Stimulated activated naive CD8-positive, alpha-beta T cell treated with anti-CD3 and anti-CD28 coated beads, Interleukin-15, Interleukin-2, amounts not matched to agents 100 ng/mL and 50 ng/mL, for 24 hours (primary cell): Measurements from ENCODE around the gene DHRS3.
"Not testable (repeated sequence)": the region's sequence is repeated elsewhere in the genome, so short reads cannot be mapped to it uniquely, and the experiment has no call there.

Experiments
- H3K27ac Mint-ChIP-seq: one replicate; pipeline ENCODE4 v1.8.0; 2021; ENCODE audit warnings: mild to moderate bottlenecking, mixed read lengths
- H3K27me3 Mint-ChIP-seq: one replicate; pipeline ENCODE4 v1.8.0; 2021; ENCODE audit warnings: mixed read lengths
- H3K36me3 Mint-ChIP-seq: one replicate; pipeline ENCODE4 v1.8.0; 2021; ENCODE audit warnings: low read depth, mixed read lengths
- H3K4me1 Mint-ChIP-seq: one replicate; pipeline ENCODE4 v1.8.0; 2021; ENCODE audit warnings: low read depth, mixed read lengths
- H3K4me3 Mint-ChIP-seq: one replicate; pipeline ENCODE4 v1.8.0; 2021; ENCODE audit warnings: mild to moderate bottlenecking, mixed read lengths
- H3K9me3 Mint-ChIP-seq: one replicate; pipeline ENCODE4 v1.8.0; 2021; ENCODE audit warnings: mixed read lengths

The DHRS3 gene

GRCh38 chr1:12568009-12568767 is 49.8 kb downstream of the DHRS3 start:
- no peak overlapping the region for H3K4me3 Mint-ChIP-seq
- H3K27ac Mint-ChIP-seq, result peak overlapping the region; percentile 45
- peaks cover 65% of the 10 kb centered on the region for H3K36me3 Mint-ChIP-seq
- peaks cover 8% of the 10 kb centered on the region for H3K4me1 Mint-ChIP-seq
- H3K27me3 Mint-ChIP-seq, result no peaks in the 10 kb centered on the region
- peaks cover 12% of the 10 kb centered on the region for H3K9me3 Mint-ChIP-seq

DNA sequence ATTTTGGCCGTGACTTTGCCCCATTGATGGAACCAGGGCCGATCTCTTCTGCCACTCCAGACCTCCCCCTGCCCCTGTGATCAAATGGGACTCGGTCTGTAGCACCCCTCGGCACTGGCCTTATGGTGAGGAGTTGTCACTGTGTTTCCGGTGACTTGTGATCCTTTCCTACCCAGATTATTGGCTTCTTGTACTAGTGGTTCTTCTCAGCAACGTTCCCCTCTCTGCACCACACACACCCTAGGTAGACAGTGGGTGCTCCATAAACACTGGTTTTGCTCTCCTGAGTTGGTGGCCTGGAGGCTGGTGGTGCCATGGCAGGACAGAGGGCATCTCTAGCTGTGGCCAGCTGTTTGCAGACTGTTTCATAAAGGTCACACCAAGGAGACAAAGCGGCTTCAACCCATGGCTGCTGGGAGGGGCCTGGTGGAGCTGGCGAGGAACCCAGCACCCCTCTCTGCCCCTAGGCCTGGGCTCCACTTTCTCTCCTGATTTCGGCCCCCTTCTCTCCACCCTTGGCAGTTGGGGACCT is 50.7 kb downstream of the DHRS3 start:
- H3K36me3 Mint-ChIP-seq, result peaks cover 66% of the 10 kb centered on the region

DNA sequence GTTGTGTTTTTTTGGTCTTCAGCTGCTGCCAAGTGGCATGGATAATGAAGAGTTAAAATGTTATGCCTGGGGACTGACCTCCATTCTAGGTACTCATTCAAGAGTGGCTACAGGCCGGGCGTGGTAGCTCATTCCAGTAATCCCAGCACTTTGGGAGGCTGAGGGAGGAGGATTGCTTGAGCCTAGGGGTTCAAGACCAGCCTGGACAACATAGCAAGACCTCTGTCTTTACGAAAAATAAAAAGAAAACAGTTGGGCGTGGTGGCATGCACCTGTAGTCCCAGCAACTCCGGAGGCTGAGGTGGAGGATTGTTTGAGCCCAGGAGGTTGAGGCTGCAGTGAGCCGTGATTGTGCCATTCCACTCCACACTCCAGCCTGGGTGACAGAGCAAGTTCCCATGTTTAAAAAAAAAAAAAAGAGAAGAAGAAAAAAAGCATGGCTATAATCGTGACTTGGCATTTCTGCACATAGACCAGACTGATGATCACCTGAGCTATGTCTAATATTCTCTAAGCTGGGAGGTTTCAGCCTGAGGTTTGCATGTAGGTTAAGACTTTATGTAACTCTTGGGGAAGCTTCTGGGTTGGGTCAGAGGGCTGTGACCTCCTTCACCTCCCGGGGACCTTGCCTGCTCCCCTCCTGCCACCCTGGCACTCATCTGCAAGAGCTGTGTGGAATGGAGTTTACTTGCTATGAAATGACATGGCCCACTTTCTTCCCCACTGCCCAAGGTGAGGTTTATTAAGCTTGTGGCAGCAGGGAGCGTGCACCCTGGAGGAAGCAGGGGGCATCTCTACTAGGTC is 51.3 kb downstream of the DHRS3 start:
- Mint-ChIP-seq H3K27me3 (no peaks in the 10 kb centered on the region), H3K4me1 (no peaks in the 10 kb centered on the region), H3K4me3 (no peak overlapping the region), H3K9me3 (peaks cover 22% of the 10 kb centered on the region), H3K27ac (no peak overlapping the region), H3K36me3 (peaks cover 63% of the 10 kb centered on the region)

More for the DNA sequence above, 50.7 kb downstream of the DHRS3 start:
- peaks cover 1% of the 10 kb centered on the region for H3K4me1 Mint-ChIP-seq
- no peak overlapping the region for H3K4me3 Mint-ChIP-seq
- peak overlapping the region; percentile 45 for H3K27ac Mint-ChIP-seq
- H3K27me3 Mint-ChIP-seq, result no peaks in the 10 kb centered on the region
- peaks cover 19% of the 10 kb centered on the region for H3K9me3 Mint-ChIP-seq

- Mint-ChIP-seq H3K4me3 (no peak overlapping the region), H3K27ac (no peak overlapping the region), H3K36me3 (peaks cover 56% of the 10 kb centered on the region), H3K4me1 (no peaks in the 10 kb centered on the region), H3K27me3 (no peaks in the 10 kb centered on the region), H3K9me3 (peaks cover 22% of the 10 kb centered on the region)
Observed at GRCh38 chr1:12565966-12566352, 52.1 kb downstream of the DHRS3 start.

DNA sequence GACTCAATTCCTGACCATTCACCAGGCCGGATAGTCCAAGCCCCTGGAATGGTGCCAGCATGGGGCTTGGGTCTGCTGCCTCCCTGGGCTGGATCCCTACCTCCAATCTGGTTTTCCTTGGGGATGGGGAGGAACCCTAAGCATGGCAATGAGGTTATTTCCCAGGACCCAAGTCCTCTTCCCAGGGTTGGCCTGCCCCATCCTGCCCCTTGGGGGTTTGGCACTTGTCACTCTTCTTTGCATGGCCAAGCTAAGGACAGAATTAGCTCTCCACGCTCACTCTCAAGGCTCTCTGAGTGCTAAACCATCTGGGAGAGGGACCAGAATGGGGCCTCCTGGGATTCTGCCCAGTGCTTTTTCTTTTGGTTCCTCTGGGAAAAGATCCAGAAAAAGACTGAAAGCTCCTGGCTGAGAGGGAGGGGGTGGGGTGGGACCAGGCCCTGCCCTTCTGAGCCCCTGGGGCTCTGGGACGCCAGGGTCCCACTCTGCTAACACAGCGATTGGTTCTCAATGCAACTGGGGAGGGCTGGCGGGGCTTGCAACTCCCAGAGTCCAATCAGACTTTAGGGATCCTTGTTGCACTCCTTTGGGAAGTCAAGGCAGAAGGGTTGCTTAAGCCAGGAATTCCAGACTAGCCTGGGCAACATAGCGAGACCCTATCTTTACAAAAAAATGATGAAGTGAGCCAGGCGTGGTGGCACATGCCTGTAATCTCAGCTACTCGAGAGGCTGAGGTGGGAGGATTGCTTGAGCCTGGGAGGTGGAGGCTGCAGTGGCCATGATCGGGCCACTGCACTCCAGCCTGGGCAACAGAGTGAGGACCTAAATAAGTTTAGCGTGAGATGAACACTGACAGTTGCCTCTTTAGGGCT is 52.7 kb downstream of the DHRS3 start:
- Mint-ChIP-seq H3K36me3 (peaks cover 52% of the 10 kb centered on the region), H3K27ac (no peak overlapping the region), H3K4me1 (no peaks in the 10 kb centered on the region), H3K9me3 (peaks cover 22% of the 10 kb centered on the region), H3K27me3 (no peaks in the 10 kb centered on the region), H3K4me3 (no peak overlapping the region)

DNA sequence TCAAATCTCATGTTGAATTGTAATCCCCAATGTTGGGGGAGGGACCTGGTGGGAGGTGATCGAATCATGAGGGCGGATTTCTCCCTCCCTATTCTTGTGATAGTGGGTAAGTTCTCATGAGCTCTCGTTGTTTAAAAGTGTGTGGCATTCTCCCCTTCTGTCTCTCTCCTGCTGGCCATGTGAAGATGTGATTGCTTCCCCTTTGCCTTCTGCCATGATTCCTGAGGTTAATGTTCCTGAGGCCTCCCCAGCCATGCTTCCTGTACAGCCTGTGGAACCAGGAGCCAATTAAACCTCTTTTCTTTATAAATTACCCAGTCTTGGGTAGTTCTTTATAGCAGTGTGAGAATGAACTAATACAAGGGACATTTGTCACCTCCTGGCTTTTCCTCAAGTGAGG is 53.8 kb downstream of the DHRS3 start:
- Mint-ChIP-seq H3K36me3 (peaks cover 46% of the 10 kb centered on the region), H3K9me3 (peaks cover 22% of the 10 kb centered on the region)
- H3K27me3 Mint-ChIP-seq, H3K4me3 Mint-ChIP-seq, H3K4me1 Mint-ChIP-seq, H3K27ac Mint-ChIP-seq: not testable (repeated sequence)

DNA sequence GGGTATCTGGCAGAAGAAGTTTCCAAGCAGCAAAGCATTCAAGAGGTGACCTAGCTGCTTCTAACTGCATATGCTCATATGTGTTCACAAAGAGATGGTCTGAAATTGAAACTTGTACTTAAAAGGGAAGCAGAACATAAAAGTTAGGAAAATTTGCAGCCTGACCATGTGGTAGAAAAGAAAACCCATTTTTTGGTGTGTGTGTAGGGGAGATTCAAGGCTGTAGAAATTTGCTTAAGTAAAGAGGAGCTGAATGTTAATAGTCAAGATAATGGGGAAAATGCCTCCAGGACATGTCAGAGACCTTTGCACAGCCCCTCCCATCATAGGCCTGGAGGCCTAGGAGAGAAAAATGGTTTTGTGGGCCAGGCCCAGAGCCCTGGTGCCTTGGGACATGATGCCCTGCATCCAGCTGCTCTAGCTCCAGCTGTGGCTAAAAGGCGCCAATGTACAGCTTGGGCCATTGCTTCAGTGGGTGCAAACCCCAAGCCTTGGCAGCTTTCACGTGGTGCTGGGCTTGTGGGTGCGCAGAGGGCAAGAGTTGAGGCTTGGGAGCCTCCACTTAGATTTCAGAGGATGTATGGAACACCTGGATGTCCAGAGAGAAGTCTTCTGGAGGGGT is 54.9 kb downstream of the DHRS3 start:
- Mint-ChIP-seq H3K27me3 (no peaks in the 10 kb centered on the region), H3K9me3 (peaks cover 22% of the 10 kb centered on the region), H3K27ac (no peak overlapping the region), H3K36me3 (peaks cover 42% of the 10 kb centered on the region), H3K4me3 (no peak overlapping the region), H3K4me1 (no peaks in the 10 kb centered on the region)

DNA sequence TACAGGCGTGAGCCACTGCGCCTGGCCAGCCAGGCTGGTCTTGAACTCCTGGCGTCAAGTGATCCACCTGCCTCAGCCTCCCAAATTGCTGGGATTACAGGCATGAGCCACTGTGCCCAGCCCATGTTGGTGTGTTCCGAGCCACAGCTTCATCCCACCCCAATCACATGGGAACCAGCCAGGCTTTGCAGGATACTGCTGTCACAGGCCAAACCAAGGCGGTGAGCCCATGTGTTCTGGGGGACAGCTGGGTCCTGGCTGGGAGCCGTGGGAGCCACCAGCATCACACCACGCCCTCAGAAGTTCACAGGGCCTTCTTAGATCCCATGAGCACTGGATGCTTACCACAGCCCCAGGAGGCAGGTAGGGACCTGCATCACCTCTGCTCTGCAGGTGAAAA is 56.9 kb downstream of the DHRS3 start:
- peaks cover 25% of the 10 kb centered on the region for H3K36me3 Mint-ChIP-seq
- H3K27me3 Mint-ChIP-seq, result no peaks in the 10 kb centered on the region
- H3K4me1 Mint-ChIP-seq, result no peaks in the 10 kb centered on the region
- no peak overlapping the region for H3K27ac Mint-ChIP-seq
- no peak overlapping the region for H3K4me3 Mint-ChIP-seq
- peaks cover 22% of the 10 kb centered on the region for H3K9me3 Mint-ChIP-seq

GRCh38 chr1:12556957-12557935 is 60.8 kb downstream of the DHRS3 start:
- H3K36me3 Mint-ChIP-seq, result peaks cover under 1% of the 10 kb centered on the region
- no peak overlapping the region for H3K4me3 Mint-ChIP-seq
- H3K27me3 Mint-ChIP-seq, result no peaks in the 10 kb centered on the region
- peaks cover 1% of the 10 kb centered on the region for H3K9me3 Mint-ChIP-seq
- no peak overlapping the region for H3K27ac Mint-ChIP-seq
- H3K4me1 Mint-ChIP-seq, result no peaks in the 10 kb centered on the region

GRCh38 chr1:12556368-12556930 is 61.6 kb downstream of the DHRS3 start:
- Mint-ChIP-seq H3K27ac (no peak overlapping the region), H3K36me3 (no peaks in the 10 kb centered on the region), H3K4me3 (no peak overlapping the region), H3K9me3 (no peaks in the 10 kb centered on the region), H3K27me3 (no peaks in the 10 kb centered on the region), H3K4me1 (no peaks in the 10 kb centered on the region)

DNA sequence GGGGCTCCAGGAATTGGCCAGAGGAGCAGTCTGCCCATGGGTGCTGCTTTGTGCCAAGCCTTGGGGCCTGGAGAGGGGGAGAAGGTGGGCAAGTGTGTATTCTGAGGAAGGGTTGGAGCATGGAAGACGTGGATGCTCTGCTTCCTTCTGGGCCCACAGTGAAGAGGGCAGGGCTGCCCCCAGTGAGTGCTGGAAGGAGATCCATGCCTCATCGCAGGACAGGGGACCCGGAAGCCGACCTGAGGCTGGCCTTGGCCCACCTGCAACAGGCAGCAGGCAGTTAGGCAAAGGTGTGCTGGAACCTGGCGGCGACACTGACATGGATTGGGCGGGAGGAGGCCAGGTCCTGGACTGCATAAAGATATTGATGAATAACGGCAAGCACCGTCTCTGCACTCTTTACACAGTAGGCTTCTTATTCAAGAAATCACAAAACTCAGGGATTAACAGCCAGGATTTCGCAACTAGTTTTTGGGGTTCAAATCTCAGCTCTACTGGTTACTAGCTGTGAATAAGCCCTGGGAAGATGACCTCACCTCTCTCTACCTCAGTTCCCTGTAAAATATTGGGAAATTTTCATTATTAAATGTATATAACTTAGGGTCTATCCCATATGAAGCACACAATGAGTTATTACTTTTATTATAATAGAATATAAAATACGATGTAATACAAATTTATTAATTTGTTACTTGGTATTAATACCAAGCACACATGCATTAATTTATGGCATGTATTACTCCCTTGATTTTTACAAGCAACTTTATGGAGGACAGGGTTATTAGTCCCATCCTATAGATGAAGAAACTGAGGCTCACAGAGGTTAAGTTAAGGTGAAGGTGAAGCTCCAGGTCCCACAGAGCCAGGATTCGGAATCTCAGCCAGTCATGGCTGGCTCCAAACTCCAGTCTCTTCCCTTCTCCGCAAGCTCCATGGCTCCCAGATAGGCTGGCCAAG is 62.3 kb downstream of the DHRS3 start:
- Mint-ChIP-seq H3K4me3 (no peak overlapping the region), H3K4me1 (no peaks in the 10 kb centered on the region), H3K27ac (no peak overlapping the region), H3K27me3 (no peaks in the 10 kb centered on the region), H3K9me3 (no peaks in the 10 kb centered on the region), H3K36me3 (no peaks in the 10 kb centered on the region)

- Mint-ChIP-seq H3K4me3 (no peak overlapping the region), H3K27ac (no peak overlapping the region), H3K9me3 (no peaks in the 10 kb centered on the region)
Observed at GRCh38 chr1:12554521-12555305, 63.3 kb downstream of the DHRS3 start.

More at GRCh38 chr1:12554521-12555305, 63.3 kb downstream of the DHRS3 start:
- Mint-ChIP-seq H3K27me3 (no peaks in the 10 kb centered on the region), H3K36me3 (no peaks in the 10 kb centered on the region), H3K4me1 (peaks cover 4% of the 10 kb centered on the region)
